MV-4-11 (cell line): ENCODE results near the gene PRKG1.

Experiments
- DNase-seq: peaks from one replicate; lab custom pipeline; 2025; lab: John Stamatoyannopoulos, UW

Gene PRKG1

DNA sequence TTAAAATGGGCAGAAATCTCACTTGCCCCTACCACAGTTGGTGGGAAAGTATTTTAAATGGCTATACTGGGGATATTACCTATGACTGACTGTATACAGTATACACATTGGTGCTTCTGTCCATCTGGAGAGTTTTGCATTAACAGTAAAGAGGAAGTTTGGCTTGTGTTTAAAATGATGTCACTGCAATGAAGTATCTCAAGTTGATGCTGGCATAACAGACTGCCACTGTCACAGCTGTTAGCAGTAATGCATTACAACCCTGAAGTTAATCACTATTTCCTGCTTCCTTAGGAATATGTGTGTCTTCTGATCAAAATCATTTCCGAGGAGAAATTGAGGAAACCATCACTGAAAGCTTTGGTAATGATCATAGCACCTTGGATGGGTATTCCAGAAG, 1241.7 kb downstream of the PRKG1 start:
- DNase-seq: peak; percentile 1

GRCh38 chr10:52316500-52316899, 1242.2 kb downstream of the PRKG1 start:
- no peak for DNase-seq

- DNase-seq: no peak
Measured at GRCh38 chr10:52318136-52318701, 1243.9 kb downstream of the PRKG1 start.

- no peak for DNase-seq
Measured at GRCh38 chr10:52318822-52319464, 1244.7 kb downstream of the PRKG1 start.

DNA sequence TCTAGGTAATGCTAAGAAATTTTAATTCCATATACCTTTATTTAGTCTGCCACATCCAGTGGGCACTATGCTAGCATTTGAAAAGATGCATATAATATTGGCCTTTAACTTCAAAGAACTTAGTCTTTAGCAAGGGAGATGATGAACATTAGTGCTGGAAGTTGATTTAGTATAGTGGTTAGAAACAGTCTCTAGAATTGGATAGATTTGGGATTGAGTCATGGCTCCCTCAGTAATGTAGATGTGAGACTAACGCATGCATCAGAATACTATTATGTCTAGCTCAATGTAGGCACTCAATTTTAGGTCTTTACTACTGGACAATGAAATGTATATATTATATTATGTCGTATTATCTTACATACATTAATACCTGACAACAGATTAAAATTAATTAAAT, 1245.6 kb downstream of the PRKG1 start:
- DNase-seq: no peak

- no peak for DNase-seq
Measured at GRCh38 chr10:52322323-52322722, 1248.0 kb downstream of the PRKG1 start.

- DNase-seq: no peak
Measured at GRCh38 chr10:52322936-52323335, 1248.6 kb downstream of the PRKG1 start.

DNA sequence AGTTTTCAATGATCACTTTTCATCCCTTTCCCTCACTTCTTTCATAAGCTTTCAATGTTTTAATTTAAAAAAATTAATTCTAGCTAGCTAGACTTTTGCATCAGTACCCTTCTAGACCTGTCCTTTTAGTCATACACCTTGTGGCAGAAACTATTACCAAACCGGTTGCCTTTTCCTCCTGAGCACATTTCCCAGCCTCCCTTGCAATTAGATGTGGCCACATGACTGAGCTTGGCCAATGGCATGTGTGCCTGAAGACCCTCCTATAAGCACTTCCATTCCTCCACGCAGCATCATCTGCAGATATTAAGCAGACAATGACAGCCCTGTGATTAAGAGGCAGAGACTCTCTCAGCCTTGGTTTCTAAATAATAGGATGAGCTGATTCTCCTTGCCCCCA, 1252.1 kb downstream of the PRKG1 start:
- no peak for DNase-seq

DNA sequence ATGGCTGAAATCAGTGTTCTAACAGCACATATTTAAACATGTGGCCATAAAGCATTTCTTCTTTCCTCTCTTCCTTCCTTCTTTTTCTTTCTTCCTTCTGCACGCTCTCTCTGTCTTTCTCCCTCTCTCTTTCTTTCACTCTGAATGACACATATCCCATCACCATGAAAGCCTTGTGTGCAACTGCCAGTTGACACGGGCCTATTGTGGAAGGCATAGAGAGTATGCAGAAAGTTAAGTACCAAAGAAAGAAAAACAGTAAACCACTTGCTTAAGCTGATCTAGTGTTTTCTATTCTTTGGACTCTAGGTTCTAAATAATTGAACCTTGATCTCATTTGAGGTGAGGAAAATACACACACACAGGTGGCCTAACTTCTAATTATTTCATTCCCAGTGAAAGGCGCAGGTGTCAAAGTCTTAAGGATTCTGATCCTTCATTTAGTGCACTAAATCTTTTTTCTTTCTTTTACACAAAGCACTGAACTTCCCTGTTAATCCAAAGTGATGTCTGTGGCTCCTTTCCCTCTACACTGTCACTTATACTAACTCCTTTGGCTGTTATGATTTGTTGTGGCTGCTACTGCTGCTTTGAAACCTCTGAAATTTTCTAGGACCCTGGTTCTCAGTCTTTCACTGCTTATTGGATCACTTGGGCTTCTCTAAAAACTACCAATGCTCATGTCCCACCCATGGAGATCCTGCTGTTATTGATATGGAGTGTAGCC, 1257.5 kb downstream of the PRKG1 start:
- DNase-seq: no peak

- DNase-seq: no peak
Measured at GRCh38 chr10:52332815-52333214, 1258.5 kb downstream of the PRKG1 start.

GRCh38 chr10:52334595-52334994, 1260.3 kb downstream of the PRKG1 start:
- no peak for DNase-seq

DNA sequence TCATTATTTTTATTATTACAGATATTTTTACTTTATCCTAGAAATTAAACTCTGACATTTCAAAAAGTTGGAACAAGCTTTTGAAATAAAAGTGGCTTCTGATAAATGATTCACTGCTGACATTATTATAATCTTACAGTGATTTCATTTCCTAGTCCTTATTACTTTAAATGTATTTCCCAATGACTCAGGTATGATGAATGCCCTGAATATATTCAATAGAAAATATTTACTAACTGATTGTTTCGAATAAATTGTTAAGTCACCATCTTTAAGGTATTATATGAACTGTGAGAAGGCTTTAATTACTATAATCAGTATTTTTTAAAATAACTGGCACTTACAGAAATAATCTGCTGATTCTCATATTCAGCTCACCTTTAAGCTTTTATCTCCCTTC, 1261.4 kb downstream of the PRKG1 start:
- DNase-seq: no peak

DNA sequence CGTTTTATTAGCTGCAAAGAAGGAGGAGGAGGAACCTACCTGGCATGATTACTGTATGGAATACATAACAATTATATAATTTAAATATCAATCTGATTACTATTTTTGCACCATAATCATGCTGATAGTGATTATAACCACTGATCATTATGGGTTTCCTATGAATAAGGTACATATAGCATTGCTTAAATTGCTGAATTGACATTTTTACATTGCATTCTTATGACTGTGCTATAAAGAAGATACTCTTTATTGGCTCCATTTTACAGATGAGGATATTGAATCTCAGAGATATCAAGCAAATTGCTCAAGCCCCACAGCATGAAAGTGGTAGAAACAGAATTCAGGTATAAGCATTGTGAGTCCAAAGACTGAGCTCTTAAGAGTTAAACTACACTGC, 1262.9 kb downstream of the PRKG1 start:
- no peak for DNase-seq

DNA sequence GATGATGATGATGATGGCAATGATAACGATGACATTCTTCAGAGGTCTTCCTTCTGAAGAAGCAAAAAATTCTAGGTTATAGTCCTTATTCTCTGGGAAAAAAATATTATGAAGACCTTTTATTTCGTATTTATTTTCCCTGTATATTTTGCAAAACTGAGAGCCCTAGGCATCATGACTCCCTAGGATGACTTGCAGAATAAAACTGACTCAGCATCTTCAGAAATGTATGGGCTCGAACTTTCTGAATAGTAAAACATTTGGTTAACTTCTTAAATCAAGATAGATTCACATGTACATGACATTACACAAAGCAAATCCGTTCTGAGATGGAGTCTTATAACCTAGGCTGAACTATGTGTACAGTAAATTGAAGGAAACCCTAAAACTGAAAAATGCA, 1269.2 kb downstream of the PRKG1 start:
- no peak for DNase-seq

DNA sequence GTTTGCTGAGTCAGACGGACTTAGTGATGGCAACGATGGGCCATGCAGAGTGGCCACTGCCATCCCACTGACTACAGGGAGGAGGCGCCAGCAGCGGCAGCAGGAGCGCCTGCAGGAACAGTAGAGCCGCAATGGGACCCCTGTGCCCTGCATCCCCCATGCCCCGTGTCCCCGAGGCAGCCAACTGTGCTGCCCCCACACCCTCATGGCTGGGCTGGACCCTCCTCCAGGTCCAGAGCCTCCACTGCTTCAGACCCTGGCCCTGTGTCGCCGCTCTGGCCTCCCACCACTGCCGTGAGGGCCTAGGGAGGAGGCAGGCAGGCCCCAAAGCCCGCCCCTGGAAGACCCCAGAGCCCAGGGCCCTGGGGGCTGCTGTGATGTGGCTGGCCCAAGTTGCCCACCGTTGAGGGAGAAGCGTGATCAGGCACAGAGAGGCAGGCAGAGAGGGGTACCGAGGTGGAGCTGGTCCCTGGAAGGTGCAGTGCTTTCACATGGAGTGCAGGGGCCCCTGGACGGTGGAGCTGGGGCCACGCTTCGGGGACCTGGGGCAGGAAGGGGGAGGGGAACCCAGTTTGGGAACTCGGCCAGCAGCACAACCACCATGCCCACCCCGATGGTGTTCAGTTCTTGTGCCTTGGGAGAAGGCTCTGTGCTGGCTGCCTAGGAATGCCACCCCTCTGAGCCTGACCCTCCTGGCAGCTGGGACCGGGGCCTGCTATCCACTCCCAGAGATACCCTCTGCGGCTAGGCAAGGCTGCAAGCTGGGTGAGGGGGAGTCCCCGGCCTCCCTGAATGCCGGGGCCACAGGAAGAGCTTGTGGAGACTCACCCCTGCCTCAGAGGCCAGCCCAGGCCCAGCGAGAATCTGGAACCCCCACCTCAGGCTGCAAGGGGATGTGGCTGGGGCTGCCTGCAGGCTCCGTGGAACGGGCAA, 1272.4 kb downstream of the PRKG1 start:
- no peak for DNase-seq

GRCh38 chr10:52347327-52347667, 1273.0 kb downstream of the PRKG1 start:
- no peak for DNase-seq
